GM12891 (cell line): ENCODE data around the gene CEP57L1.

Source experiments
- PAX5 ChIP-seq: IDR thresholded peaks from 2 replicates; pipeline ENCODE4 v1.6.1; 2011; ENCODE audit warnings: low read length, moderate library complexity, mild to moderate bottlenecking; ENCODE audit not compliant: insufficient read depth, severe bottlenecking
- POLR2A ChIP-seq: IDR thresholded peaks from 2 replicates; pipeline ENCODE4 v1.6.1; 2011; ENCODE audit warnings: low read depth, low read length, control low read depth
- POLR2AphosphoS5 ChIP-seq: IDR thresholded peaks from 2 replicates; pipeline ENCODE4 v1.6.1; 2011; ENCODE audit warnings: low read depth, low read length, control low read depth
- POU2F2 ChIP-seq: IDR thresholded peaks from 2 replicates; pipeline ENCODE4 v1.6.1; 2011; ENCODE audit warnings: low read depth, mild to moderate bottlenecking, control low read depth, low read length, moderate library complexity
- SPI1 ChIP-seq: IDR thresholded peaks from 2 replicates; pipeline ENCODE4 v1.6.1; 2011; ENCODE audit warnings: low read depth, low read length, control low read depth
- TAF1 ChIP-seq: IDR thresholded peaks from 2 replicates; pipeline ENCODE4 v1.6.1; 2011; ENCODE audit warnings: low read depth, low read length, control low read depth

DNA sequence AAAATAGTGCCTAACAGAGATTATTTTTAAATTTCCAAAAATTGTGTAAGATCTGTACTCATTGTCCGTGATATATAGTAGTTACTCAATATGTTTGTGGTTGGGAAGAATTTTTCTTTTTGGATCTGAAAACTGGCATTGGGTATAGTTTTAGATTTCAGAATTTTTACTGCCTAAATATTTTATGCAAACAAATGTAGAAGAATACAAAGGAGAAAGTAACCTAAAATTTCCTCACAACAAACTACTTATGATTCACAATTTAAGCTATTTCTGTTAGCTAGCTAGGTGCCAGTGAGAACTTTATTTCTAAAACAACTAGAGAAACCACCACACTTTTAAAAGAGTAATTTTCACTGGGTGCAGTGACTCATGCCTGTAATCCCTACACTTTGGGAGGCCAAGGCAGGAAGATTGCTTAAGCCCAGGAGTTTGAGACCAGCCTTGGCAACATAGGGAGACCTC lies 39.5 kb upstream of the CEP57L1 start:
- no peak for TF ChIP-seq POLR2A
- no peak for TF ChIP-seq POLR2AphosphoS5
- no peak for TF ChIP-seq TAF1
- no peak for TF ChIP-seq POU2F2
- no peak for TF ChIP-seq PAX5
- TF ChIP-seq SPI1 = no peak
